Stimulated activated CD4-positive, alpha-beta T cell treated with anti-CD3 and anti-CD28 coated beads, Interleukin-15, amount 100 ng/mL, for 48 hours (primary cell): Measurements from ENCODE around the gene SYT2.
"Not testable (repeated sequence)": the region's sequence is repeated elsewhere in the genome, so short reads cannot be mapped to it uniquely, and the experiment has no call there.

Experiments
- DNase-seq, 2 donors: peaks; one replicate each; pipeline ENCODE4 v3.0.0-alpha.2; 2020; ENCODE audit warnings: low read depth in 2 of 2

The SYT2 gene

GRCh38 chr1:202593845-202594244 lies 116.4 kb downstream of the SYT2 start:
- DNase-seq: no peak

- no peak for DNase-seq
Measured at GRCh38 chr1:202592146-202592545, 118.1 kb downstream of the SYT2 start.

- DNase-seq: no peak
Measured at GRCh38 chr1:202591515-202591914, 118.7 kb downstream of the SYT2 start.

- DNase-seq: no peak
Measured at GRCh38 chr1:202590975-202591411, 119.3 kb downstream of the SYT2 start.

GRCh38 chr1:202590126-202590525 lies 120.1 kb downstream of the SYT2 start:
- DNase-seq: no peak

- DNase-seq: no peak
Measured at GRCh38 chr1:202589190-202589930, 120.9 kb downstream of the SYT2 start.

GRCh38 chr1:202588503-202589189 lies 121.6 kb downstream of the SYT2 start:
- DNase-seq: no peak

GRCh38 chr1:202587859-202588485 lies 122.3 kb downstream of the SYT2 start:
- DNase-seq: no peak

- no peak for DNase-seq
Measured at GRCh38 chr1:202586871-202587270, 123.4 kb downstream of the SYT2 start.

- DNase-seq: no peak
Measured at GRCh38 chr1:202586018-202586821, 124.0 kb downstream of the SYT2 start.

GRCh38 chr1:202585590-202585933 lies 124.7 kb downstream of the SYT2 start:
- no peak for DNase-seq

GRCh38 chr1:202584707-202585589 lies 125.3 kb downstream of the SYT2 start:
- DNase-seq: no peak

GRCh38 chr1:202582350-202582749 lies 127.9 kb downstream of the SYT2 start:
- not testable (repeated sequence) for DNase-seq

- no peak for DNase-seq
Measured at GRCh38 chr1:202580619-202581018, 129.6 kb downstream of the SYT2 start.

- DNase-seq: no peak
Measured at GRCh38 chr1:202579806-202580205, 130.4 kb downstream of the SYT2 start.

- no peak for DNase-seq
Measured at GRCh38 chr1:202578565-202578964, 131.7 kb downstream of the SYT2 start.

GRCh38 chr1:202578001-202578504 lies 132.2 kb downstream of the SYT2 start:
- no peak for DNase-seq

- no peak for DNase-seq
Measured at GRCh38 chr1:202577381-202577780, 132.9 kb downstream of the SYT2 start.

GRCh38 chr1:202576816-202577215 lies 133.4 kb downstream of the SYT2 start:
- DNase-seq: no peak

- no peak for DNase-seq
Measured at GRCh38 chr1:202575918-202576653, 134.2 kb downstream of the SYT2 start.
